CD4-positive, alpha-beta T cell (primary cell): ENCODE data around the gene LGALS14. TPM values are rescaled to one million over a fixed set of nuclear protein-coding genes. Genes with fewer than 3 reads are reported as not detected.

Experiments used
- ATAC-seq: fragments of 200-7000 bp; cut with Tn5 transposase; one replicate; pipeline ENCODE4 v1.10.0; 2022; ENCODE audit warnings: mild to moderate bottlenecking; ENCODE audit not compliant: poor library complexity
- CTCF ChIA-PET: fragments of 350-600 bp; sonication (Branson Sonifier 250); formaldehyde crosslinking; loops from one replicate; lab custom pipeline; 2021; ENCODE audit warnings: antibody characterized with exemption, inconsistent platforms; lab: Charles Lee
- POLR2A ChIA-PET: fragments of 350-600 bp; sonication (Branson Sonifier 250); formaldehyde crosslinking; loops from one replicate; lab custom pipeline; 2021; ENCODE audit warnings: antibody characterized with exemption, inconsistent platforms; lab: Charles Lee
- DNase-seq, 14 experiments: peaks; one replicate each; pipeline ENCODE4 v3.0.0-alpha.2; 2013 to 2020; ENCODE audit warnings: mixed read lengths in 2 of 14
- H3K27ac ChIP-seq, 2 donors: one replicate each; pipeline versions ENCODE4 v1.5.1 to v1.7.0; 2013; ENCODE audit warnings: low read length in 2 of 2, low read depth in 1 of 2, mild to moderate bottlenecking in 1 of 2
- H3K27me3 ChIP-seq, 2 experiments: 1 replicate in 1 of 2; 2 replicates in 1 of 2; pipeline versions ENCODE4 v1.6.1 to v1.7.0; 2013; ENCODE audit warnings: low read length in 2 of 2, control low read depth in 1 of 2, mild to moderate bottlenecking in 1 of 2, moderate library complexity in 1 of 2; ENCODE audit not compliant: insufficient read depth in 2 of 2, control insufficient read depth in 1 of 2
- H3K36me3 ChIP-seq: one replicate; pipeline ENCODE4 v1.6.1; 2013; ENCODE audit warnings: low read length, control low read depth; ENCODE audit not compliant: insufficient read depth
- H3K4me1 ChIP-seq: one replicate; pipeline ENCODE4 v1.6.1; 2013; ENCODE audit warnings: low read length, control low read depth; ENCODE audit not compliant: insufficient read depth
- H3K4me3 ChIP-seq: one replicate; pipeline ENCODE4 v1.5.1; 2013; ENCODE audit warnings: mild to moderate bottlenecking, low read length, moderate library complexity
- H3K9me3 ChIP-seq, 2 experiments: 1 replicate in 1 of 2; 2 replicates in 1 of 2; pipeline versions ENCODE4 v1.6.1 to v1.7.0; 2013; ENCODE audit warnings: low read length in 2 of 2, mild to moderate bottlenecking in 2 of 2, control low read depth in 1 of 2, moderate library complexity in 1 of 2; ENCODE audit not compliant: control insufficient read depth in 1 of 2, insufficient read depth in 1 of 2
- H3K27ac Mint-ChIP-seq: one replicate; pipeline ENCODE4 v1.8.0; 2020; ENCODE audit warnings: mixed read lengths
- H3K27me3 Mint-ChIP-seq: one replicate; pipeline ENCODE4 v1.8.0; 2021; ENCODE audit warnings: mixed read lengths
- H3K36me3 Mint-ChIP-seq: one replicate; pipeline ENCODE4 v1.8.0; 2021; ENCODE audit warnings: low read depth, mixed read lengths
- H3K4me1 Mint-ChIP-seq: one replicate; pipeline ENCODE4 v1.8.0; 2021; ENCODE audit warnings: low read depth, mixed read lengths
- H3K4me3 Mint-ChIP-seq: one replicate; pipeline ENCODE4 v1.8.0; 2020; ENCODE audit warnings: mild to moderate bottlenecking, mixed read lengths
- H3K9me3 Mint-ChIP-seq: one replicate; pipeline ENCODE4 v1.8.0; 2020; ENCODE audit warnings: mixed read lengths
- CTCF ChIP-seq: fragments of 200-600 bp; IDR thresholded peaks from one replicate; pipeline ENCODE4 v1.8.0; 2022; ENCODE audit warnings: antibody characterized with exemption, mild to moderate bottlenecking
- intact Hi-C, 2 experiments: fragments of 100-400 bp; cut with DNase I in 1 of 2; cut with micrococcal nuclease in 1 of 2; formaldehyde crosslinking; loops; one replicate each; pipeline versions ENCODE4 v1.15.1 to v1.9.0; 2023 to 2025; cut with DNase I, micrococcal nuclease
- total RNA-seq, 174 experiments: library from RNA in 2 of 174; stranded (reverse) in 2 of 174; gene quantifications; one replicate each; pipeline ENCODE4 v1.2.3 and lab custom pipeline; 2021 to 2026

The LGALS14 gene
- total RNA-seq, 2 experiments from 2014 or later, result not detected

GRCh38 chr19:39754971-39755370, 50.7 kb downstream of the LGALS14 start:
- no peak overlapping the region for H3K4me3 ChIP-seq
- H3K9me3 ChIP-seq, result no peaks in the 10 kb centered on the region
- H3K27ac ChIP-seq, result no peak overlapping the region
- peaks cover 41% of the 10 kb centered on the region for H3K27me3 Mint-ChIP-seq
- H3K4me1 ChIP-seq, result no peaks in the 10 kb centered on the region
- no peak overlapping the region for H3K4me3 Mint-ChIP-seq
- ChIA-PET POLR2A (no interaction called here), CTCF (no interaction called here)
- no peak overlapping the region for H3K27ac Mint-ChIP-seq
- intact Hi-C loops, result no loop called here
- no peak for TF ChIP-seq CTCF
- DNase-seq (no peak), ATAC-seq (no peak)
- no peaks in the 10 kb centered on the region for H3K36me3 ChIP-seq
- no peaks in the 10 kb centered on the region for H3K9me3 Mint-ChIP-seq
- H3K27me3 ChIP-seq, result peaks cover 16 to 20% of the 10 kb centered on the region in 2 experiments
- H3K4me1 Mint-ChIP-seq, result no peaks in the 10 kb centered on the region
- H3K36me3 Mint-ChIP-seq, result no peaks in the 10 kb centered on the region

Other genes starting within 250 kb of the LGALS14 start
- gene TIMM50, start 223.6 kb upstream of the LGALS14 start, total RNA-seq, result 10 to 100 TPM; 38.3 to 43.4 TPM
- gene DLL3, start 205.5 kb upstream of the LGALS14 start, total RNA-seq, result not detected
- not detected for gene SELENOV, start 189.3 kb upstream of the LGALS14 start, total RNA-seq
- 1 to 10 TPM; 5.0 to 5.1 TPM for gene EID2B, start 171.6 kb upstream of the LGALS14 start, total RNA-seq
- gene EID2, start 164.3 kb upstream of the LGALS14 start, total RNA-seq, result 10 to 100 TPM; 17.2 to 18.1 TPM
- not detected for gene LGALS13, start 102.0 kb upstream of the LGALS14 start, total RNA-seq
- not detected for gene LGALS16, start 48.6 kb upstream of the LGALS14 start, total RNA-seq
- not detected for gene CLC, start 33.5 kb downstream of the LGALS14 start, total RNA-seq
- not detected for gene LEUTX, start 74.4 kb downstream of the LGALS14 start, total RNA-seq
- gene DYRK1B, start 129.7 kb downstream of the LGALS14 start, total RNA-seq, result 10 to 100 TPM; 18.9 to 19.4 TPM
- 100 to 1,000 TPM; 267 to 287 TPM for gene FBL, start 141.9 kb downstream of the LGALS14 start, total RNA-seq
- gene FCGBP, start 230.2 kb downstream of the LGALS14 start, total RNA-seq, result 10 to 100 TPM; 16.3 to 19.1 TPM